SKM-1 treated with dmso at 0.1 percent for 144 hours (cell line): ENCODE results near the gene NTN5.
A peak's percentile ranks its signal among the peaks of the same experiment; 100 is the strongest.
"Not testable (repeated sequence)": the region's sequence is repeated elsewhere in the genome, so short reads cannot be mapped to it uniquely, and the experiment has no call there.

ENCODE experiments used
- DNase-seq: peaks from one replicate; lab custom pipeline; 2025; ENCODE audit not compliant: unreplicated experiment; lab: John Stamatoyannopoulos, UW

Gene NTN5, protein sequence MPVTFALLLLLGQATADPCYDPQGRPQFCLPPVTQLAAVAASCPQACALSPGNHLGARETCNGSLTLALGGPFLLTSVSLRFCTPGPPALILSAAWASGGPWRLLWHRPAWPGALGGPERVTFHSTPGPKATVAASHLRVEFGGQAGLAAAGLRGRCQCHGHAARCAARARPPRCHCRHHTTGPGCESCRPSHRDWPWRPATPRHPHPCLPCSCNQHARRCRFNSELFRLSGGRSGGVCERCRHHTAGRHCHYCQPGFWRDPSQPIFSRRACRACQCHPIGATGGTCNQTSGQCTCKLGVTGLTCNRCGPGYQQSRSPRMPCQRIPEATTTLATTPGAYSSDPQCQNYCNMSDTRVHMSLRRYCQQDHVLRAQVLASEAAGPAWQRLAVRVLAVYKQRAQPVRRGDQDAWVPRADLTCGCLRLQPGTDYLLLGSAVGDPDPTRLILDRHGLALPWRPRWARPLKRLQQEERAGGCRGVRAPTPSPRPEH

DNA sequence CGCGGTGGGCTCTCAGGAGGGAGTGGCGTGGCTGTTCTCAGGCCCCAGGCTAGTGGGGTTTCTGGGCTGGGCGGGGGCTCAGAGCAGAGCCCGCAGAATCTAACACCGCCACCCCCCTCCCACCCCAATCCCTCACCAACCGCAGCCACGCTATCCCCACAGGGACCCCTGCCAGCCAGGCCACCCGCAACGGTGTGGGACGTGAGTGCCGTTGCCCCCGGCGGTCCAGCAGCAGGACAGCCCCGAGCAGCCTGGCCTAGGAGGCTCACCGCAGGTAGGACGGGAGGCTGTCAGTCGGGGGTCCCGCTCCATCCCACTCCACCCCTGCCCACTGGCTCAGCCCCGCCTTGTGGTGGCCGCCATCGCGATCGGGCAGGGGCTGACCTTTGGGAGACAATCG is at the start of gene NTN5:
TSS of gene NTN5 (minus strand) at position 24 of the 400 bp plus-strand sequence. CDS start 2,031 bp downstream, outside the sequence.
- no peak for DNase-seq

DNA sequence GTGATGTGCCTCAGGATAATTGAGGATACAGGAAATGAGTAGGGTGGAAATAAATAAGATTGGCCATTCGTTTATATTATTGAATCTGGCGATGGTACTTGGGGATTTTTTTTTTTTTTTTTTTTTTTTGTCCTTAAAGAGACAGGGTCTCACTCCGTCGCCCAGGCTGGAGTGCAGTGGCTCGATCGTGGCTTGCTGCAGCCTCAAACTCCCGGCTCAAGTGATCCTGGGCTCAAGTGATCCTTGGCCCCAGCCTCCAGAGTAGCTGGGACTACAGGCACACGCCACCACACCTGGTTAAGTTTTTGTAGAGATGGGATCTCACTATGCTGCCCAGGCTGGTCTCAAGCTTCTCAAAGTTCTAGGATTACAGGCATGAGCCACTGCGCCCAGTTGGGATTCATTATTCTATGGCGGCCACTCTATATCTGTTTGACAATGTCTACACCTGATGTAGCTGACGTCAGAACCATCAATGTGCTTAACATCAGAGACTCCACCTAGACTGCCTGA is 49.4 kb upstream of the NTN5 start:
- no peak for DNase-seq

DNA sequence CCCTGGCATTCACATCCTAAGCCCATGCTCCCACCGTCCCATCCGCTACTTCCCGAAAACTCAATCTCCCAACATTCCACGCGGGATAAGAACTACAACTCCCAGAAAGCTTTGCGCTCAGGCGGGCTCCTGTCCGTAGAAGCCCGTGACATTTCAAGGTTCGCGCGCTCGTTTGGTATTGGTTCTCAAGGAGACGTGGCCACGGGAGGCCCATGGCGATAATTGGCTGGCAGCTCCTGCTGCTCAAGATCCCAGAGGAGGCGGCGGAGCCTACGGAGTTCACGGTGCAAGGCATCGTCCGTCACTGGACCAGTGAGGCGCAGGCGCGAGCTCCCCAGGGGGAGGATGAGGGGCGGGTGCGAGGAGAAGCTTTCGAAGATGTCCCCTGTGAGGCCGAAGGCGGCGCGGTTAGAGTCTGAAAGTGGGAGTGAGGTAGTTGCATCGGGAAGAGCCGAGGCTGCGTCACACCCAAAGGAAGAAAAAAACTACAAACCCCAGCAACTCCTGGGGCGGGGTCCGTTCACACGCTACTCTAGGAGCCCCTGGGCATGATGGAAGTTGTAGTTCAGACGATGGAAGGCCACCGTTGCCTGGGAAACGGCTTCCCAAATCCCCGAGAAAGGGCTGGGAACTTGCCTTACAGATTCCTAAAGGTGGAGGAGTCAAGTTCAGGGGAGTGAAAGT is 47.9 kb upstream of the NTN5 start:
- DNase-seq: peak; percentile 70

DNA sequence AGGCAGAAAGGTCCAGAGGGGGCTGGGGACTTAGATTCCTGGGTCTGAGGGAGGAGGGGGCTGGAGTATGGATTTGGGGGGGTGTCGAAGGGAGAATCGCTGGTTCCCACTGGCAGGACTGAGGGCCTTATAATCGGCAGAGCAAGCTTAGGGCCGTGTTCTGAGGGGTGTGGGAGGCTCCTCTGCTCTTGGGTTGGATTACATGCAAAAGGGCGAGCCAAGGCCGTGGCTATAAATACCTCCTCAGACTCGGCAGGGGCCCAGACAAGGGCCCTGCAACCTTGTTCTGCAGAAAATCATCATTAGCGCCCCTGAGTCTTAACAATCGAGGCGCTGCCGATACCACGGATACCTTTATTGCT is 47.4 kb upstream of the NTN5 start:
- no peak for DNase-seq

DNA sequence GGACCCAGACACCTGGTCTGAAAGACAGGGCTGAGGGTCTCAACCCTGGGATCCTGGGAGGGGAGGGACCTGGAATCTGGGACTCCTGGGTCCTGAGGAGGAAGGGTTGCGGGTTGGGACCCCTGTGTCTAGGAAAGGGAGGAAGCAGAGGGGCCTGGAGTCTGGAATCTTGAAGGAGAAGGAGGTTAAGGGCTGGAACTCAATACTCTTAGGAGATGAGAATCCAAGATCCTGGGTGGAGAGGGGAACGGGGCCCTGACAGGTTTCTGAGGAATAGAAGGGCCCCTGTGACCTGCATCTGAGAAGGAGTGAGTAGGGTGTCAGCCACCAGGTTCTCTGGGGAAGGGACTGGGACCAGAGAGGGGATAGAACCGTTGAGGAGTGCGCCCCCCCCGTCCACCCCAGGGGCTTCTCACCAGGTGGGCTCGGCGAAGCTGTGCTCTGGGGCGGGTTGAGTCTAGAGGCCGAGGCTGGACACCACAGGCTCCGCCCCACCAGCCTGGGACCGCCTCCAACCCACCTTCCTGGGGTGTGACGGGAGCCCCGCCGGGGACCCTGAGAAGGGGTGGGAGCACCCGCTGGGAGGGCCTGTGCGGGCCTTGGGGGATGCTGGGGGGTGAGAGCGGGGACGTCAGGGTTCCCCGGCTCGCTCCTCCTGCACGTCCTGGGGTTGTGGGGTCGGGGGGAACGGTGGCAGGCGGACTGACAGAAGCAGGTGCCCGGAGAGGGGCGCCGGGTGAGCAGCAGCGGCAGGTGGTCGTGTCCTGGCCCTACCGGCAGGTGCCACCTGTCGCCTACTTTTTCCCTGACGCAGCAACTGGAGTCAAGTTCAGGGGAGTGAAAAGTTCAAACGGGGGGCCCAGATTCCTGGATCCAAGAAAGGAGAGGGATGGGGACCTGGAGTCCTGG is 46.7 kb upstream of the NTN5 start, which contains the start of gene MAMSTR:
TSS of gene MAMSTR (minus strand) at position 463 of the 909 bp plus-strand sequence. CDS start 694 bp downstream, outside the sequence.
- DNase-seq: no peak

DNA sequence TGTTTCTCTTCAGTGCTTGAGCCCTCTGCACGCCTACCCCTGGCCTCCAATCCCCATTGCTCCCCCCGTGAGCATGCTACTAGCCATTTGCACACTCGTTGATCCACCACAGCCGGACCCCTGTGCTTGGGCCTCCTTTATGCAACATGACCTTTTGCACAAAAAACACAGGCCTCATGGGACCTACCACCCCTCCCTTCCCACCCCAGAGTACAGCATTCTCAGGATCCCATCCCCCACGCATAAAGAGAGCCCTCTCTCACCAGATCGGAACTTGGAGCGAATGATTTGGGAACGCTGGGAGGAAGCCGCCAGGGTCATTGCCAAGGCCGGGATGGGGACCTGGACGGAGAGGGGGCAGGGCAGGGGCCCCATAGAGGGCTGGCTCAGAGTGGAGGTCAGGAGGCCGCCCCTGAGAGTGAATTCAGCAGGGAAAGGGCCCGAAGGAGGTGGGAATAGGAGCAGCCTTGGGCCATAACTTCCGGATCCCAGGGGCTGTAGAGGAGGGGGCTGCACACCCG is 46.0 kb upstream of the NTN5 start:
- DNase-seq: no peak

DNA sequence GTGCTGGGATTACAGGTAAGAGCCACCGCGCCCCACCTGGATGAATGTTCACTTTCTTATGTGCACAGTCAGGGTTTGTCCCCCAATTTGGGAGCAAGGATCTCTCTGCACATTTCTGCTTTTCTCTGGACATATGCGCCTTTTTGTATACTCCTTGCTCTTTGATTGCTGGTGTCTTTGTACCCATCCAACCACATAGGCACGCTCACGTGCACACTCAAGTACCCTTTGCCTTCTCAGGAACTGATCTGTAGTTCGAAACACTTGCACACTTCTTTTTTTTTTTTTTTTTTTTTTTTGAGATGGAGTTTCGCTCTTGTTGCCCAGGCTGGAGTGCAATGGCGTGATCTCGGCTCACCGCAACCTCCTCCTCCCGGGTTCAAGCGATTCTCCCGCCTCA is 45.3 kb upstream of the NTN5 start:
- not testable (repeated sequence) for DNase-seq

DNA sequence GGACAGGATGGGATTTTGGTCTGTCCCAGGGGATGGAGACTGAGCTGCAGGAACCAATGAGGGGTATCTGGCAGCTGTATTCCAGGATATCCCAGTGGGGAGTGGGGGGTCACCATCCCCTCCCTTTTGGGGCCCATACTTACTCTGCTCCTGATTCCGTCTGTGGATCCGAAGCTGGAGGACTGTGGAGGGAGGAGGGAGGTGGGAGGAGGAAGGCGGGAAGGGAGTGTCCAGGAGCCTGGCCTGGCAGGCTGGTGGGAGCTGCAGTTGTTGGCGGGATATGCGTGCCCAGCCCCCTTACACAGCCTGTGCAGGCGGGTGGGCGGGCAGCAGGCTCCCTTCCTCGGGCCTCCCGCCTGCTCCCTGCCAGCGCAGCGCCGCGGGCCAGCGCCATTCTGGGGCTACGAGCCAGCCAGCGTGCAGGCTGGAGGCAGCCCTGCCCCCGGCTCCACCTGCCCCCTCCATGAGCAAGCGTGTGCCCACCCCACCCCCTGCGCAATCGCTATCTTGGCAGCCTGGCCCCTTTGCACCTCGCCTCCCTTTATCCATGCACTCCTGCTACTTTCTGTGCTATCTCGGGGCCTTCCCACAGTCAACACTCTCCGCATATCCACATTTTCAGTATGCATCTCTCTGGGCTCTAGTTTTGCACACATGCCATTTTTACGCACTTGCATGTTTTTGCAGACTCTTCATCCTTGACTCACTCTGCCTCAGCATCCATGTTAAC is 43.9 kb upstream of the NTN5 start:
- DNase-seq: no peak

DNA sequence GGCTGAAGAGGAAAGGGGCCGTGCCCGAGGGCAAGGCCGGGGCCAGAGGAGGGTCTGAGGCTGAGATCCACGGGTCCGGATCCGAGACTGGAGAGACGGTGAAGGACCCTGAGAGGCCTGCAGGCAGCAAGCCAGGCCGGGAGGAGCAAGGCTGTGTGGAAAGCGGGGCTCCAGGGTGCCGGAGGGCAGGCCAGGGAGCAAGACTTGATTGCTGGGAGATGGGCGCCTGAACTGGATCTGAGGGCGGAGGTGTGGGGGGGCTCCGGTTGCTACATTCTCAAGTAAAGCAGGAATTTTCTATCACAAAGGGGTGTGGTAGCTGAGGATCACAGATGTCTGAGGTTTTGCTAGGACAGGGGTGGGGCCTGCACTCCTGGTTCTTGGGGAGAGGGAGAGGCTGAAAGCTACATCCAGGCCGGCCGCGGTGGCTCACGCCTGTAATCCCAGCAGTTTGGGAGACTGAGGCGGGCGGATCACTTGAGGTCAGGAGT is 42.9 kb upstream of the NTN5 start:
- no peak for DNase-seq

DNA sequence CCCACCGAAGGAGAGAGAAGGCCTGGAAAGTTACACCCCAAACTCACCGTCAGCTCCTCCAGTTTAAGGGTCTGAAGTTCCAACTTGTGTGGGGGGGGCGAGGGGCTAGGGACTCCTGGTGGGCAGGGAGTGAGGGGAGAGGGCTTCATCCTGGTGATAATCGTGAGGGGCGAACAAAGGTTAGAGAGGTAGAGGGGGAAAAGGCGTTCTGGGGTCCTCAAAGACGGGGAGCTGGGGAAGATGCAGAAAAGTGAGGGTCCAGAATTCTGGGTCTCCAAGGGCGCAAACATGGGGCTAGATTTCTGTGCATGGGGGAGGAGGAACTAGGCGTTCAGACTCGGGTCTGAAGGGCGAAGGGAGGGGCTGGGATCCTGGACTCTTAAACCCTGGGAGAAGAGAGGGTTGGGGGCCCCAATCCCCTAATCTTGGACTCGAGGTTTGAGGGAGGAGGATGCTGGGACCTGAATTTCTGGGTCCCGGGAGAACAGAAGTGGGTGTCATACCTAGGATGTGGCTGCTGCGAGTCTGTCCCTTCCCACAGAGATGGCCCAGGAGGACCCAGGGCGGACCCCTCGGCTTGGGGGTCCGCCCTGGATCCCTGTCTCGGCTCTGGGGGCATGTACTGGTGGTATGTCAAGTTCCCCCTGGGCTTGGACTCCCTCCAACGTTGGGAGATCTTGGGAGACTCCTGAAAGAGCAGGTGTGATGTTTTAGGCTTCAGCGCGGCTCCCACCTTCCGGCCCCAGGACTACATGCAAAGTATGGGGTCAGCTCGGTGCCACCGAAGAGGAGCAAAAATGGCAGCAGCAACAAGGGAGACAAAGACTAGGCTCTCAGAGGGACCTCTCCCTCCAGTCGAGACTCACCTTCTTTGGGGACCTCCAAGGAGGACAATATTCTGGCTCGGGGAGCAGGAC is 42.2 kb upstream of the NTN5 start:
- DNase-seq: no peak

DNA sequence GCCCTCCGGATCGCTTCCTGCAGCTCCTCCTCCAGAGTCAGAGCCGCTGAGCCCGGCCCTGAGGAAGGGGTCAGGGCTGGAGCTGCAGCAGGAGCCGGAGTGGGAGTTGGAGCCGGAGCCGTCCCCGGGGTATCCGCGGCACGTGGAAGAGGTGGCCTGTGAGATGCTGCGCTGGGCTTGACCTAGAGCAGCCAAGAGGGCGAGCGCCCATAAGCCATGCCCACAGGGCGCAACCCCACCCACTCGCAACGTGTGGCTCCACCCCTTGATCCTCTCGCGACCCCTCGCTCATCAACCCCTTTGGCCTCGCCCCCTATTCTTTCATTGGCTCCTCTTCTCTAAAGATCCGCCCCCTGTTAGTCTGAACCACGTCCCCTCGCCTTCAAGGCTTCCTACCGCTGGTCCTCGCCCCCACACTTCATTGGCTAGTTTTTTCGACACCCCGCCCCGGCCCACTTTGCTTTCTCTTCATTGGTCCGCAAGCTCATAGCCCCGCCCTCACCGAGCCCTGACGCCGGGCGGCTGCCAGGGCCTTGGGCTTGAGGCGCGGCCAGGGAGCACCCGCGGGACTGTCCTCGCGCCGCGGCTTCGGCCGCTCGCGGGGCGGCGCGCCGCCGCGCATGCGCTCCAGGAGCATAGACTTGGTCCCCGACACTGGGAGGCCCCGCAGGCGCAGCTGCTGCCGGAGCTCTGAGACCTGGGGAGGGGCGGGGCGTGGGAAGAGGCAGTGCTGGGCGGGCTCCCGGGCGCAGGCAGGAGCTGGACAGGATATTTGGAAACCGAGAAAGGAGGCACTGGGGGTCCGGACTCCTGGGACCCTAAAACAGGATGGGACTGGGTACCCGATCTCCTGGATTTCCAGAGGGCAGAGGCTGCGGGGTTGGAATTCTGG is 41.3 kb upstream of the NTN5 start:
- peak; percentile 94 for DNase-seq

DNA sequence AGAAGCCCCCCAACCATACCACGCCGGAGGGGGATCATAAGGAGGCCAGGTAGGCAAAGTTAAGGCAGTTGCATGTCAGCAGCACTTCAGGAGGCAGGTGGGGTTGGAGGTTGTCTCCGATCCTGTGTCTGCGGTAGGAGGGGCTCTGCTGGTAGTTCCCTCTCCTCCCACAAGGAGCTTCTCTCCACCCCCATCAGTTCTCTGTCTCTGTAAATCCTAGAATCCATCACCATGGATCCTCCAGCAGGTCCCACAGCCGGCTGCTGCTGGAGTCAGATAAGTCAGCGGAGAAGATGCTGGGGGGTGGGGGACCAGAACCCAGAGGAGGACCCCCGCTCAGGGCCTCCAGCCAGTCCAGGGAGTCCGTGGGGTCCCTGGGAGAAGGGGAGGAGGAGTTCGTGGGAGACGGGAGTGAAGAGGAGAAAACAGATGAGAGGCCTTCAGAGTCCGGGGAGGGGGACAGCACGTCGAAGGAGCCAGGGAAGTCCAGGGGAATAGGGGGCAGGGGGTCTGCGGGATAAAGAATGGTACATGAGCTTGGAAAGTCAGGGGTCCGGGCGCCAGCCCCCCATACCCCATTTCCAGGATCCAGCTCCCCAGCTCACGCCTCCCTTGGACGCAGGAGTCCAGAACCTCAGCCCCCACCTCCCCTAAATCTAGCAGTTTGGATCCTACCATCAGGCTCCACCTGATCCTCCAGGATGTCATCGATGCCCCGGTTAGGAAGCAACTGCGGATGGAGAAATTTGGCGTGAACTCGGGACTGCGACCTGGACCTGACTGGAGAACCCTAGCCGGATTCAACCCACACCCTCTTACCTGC is 40.4 kb upstream of the NTN5 start:
- DNase-seq: no peak

DNA sequence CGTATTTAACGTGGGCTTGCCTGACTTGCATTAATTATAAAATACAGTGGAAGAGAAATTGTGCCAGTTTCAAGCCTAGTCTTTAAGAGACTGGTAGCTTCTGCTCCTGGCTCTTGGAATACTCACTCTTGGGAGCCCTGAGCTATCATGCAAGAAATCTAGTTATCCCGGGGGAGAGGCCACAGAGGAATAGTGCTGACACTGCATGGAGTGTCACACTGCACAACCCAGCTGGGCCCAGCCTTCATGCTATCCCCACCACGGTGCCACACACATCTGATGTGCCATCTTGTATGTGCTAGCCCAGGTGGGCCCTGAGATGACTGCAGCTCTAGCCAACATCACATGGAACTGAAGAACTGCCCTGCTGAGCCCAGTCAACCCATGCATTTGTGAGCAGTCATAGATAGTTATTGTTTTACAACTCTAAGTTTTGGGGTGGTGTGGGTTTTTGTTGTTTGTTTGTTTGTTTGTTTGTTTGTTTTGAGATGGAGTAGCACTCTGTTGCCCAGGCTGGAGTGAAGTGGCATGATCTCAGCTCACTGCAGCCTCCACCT is 38.4 kb upstream of the NTN5 start:
- DNase-seq: no peak

DNA sequence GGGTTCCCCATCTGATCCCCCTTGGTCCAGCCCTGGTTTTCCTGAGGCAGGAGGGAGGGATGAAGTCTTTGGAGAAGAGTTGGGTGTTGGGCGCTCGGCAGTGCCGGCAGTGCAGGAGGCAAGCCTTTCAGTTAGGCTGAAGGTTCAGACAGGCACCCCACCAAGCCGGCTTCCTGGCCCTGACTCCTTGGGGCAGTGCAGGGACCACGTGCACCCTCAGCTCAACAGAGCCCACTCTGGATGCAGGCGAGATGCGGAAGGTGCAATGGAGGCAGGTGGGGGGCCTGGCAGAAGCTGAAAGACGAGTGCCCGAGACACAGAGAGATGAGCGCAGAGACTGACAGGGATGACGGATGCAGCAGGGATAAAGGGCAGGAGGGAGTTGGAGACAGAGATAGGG is 35.7 kb upstream of the NTN5 start:
- no peak for DNase-seq

DNA sequence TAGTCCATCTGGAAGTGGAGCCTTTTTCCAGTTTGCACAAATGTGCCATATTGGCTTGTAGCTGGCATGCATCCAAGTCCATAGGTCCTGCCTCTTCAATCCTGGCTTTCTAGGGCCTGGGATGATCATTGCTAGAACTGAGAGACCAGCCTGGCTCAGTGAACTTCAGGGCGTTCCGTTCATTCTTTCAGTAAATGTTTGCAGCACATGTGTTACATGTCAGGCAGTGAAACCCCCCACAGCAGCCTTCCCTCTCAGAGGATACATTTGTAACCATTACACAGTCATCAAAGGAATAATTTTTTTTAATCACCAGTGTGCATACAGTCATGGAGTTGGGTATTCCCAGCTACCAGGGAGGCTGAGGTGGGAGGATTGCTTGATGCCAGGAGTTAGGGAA is 32.6 kb upstream of the NTN5 start:
- no peak for DNase-seq

DNA sequence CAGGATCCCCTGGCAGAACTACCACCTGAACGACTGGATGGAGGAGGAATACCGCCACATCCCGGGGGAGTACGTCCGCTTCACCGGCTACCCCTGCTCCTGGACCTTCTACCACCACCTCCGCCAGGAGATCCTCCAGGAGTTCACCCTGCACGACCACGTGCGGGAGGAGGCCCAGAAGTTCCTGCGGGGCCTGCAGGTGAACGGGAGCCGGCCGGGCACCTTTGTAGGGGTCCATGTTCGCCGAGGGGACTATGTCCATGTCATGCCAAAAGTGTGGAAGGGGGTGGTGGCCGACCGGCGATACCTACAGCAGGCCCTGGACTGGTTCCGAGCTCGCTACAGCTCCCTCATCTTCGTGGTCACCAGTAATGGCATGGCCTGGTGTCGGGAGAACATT is 30.5 kb upstream of the NTN5 start:
- no peak for DNase-seq

DNA sequence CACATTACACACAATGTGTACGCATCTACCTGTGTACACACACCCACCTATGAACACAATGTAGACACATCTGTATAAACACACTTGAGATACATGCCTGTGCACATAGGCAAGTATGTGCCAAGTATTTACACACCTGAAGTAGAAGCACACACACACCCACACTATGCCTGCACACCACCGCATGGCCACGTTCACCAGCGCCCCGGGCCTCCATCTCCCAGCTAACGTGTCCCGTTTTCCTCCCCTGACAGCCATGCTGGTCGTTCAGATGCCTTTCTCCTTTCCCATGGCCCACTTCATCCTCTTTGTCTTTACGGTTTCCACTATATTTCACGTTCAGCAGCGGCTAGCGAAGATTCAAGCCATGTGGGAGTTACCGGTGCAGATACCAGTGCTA is 29.9 kb upstream of the NTN5 start:
- DNase-seq: no peak
